Mammary epithelial cell (primary cell): Measurements from ENCODE around the gene BBS9.

Experiments used
- EZH2 ChIP-seq: IDR thresholded peaks from 2 replicates; pipeline ENCODE4 v1.6.1; 2012; ENCODE audit warnings: low read length, inconsistent platforms, borderline replicate concordance
- TF ChIP-seq, protein P1 (sequence below), 2 donors: IDR thresholded peaks in 1 of 2; conservative IDR thresholded peaks in 1 of 2; 2 replicates each; pipeline ENCODE4 v1.5.1; 2011 to 2012; ENCODE audit warnings: inconsistent platforms in 2 of 2, low read length in 2 of 2, mild to moderate bottlenecking in 2 of 2, control low read depth in 1 of 2, low read depth in 1 of 2; ENCODE audit not compliant: insufficient read depth in 1 of 2; ENCODE audit errors: extremely low read depth in 1 of 2

DNA sequence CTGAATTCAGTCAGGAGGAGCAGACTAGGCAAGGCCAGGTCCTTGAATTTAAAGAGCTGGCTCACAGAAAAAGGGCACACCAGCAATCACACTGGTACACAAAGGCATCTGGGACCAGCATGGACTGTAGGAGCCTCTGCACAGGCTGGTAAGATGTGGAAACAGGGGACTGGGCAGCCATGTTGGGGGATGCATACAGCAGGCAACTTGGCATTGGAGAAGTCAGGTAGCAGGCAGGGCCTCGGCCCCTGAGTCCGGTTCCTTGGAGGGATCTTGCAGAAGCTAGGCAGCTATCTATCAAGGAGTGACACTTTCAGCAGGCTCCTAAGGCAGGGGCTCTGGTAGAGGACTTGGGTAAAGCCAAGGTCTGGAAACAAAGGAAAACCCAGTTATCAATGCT, 399.7 kb downstream of the BBS9 start:
- TF ChIP-seq, protein P1, sequence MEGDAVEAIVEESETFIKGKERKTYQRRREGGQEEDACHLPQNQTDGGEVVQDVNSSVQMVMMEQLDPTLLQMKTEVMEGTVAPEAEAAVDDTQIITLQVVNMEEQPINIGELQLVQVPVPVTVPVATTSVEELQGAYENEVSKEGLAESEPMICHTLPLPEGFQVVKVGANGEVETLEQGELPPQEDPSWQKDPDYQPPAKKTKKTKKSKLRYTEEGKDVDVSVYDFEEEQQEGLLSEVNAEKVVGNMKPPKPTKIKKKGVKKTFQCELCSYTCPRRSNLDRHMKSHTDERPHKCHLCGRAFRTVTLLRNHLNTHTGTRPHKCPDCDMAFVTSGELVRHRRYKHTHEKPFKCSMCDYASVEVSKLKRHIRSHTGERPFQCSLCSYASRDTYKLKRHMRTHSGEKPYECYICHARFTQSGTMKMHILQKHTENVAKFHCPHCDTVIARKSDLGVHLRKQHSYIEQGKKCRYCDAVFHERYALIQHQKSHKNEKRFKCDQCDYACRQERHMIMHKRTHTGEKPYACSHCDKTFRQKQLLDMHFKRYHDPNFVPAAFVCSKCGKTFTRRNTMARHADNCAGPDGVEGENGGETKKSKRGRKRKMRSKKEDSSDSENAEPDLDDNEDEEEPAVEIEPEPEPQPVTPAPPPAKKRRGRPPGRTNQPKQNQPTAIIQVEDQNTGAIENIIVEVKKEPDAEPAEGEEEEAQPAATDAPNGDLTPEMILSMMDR (conservative IDR thresholded peaks at IDR 0.05 in 1 of 2, IDR thresholded peaks at IDR 0.05 in 1 of 2; ENCODE audit: extremely low read depth in 1 of 2, insufficient read depth in 1 of 2, low read depth in 1 of 2, low read length in 2 of 2): no peak
- no peak for TF ChIP-seq EZH2
